Endometrial microvascular endothelial cells (primary cell): Measurements from ENCODE around the gene PTPRN2. TPM values are rescaled to one million over a fixed set of nuclear protein-coding genes. Genes with fewer than 3 reads are reported as not detected.
"Not testable (repeated sequence)": the region's sequence is repeated elsewhere in the genome, so short reads cannot be mapped to it uniquely, and the experiment has no call there.

Source experiments
- in situ Hi-C: cut with HindIII; loops from 2 replicates; pipeline ENCODE4 v1.10.0; 2017; ENCODE audit warnings: low sequenced_read_pairs, low pct_unique_long_range_greater_than_20kb; ENCODE audit errors: inconsistent ontology term
- total RNA-seq: library from RNA; depleted of rRNA; stranded (reverse); fragments of >200 nt; gene quantifications from one replicate; pipeline ENCODE4 v1.2.3, GENCODE V29; 2015; ENCODE audit errors: inconsistent ontology term

PTPRN2 gene
- total RNA-seq, 1 donor from 2014 or later = 13.3 TPM

- in situ Hi-C loops = no loop called here
These were observed 128.8 kb downstream of the PTPRN2 start for GRCh38 chr7:158458716-158459282.

GRCh38 chr7:158458096-158458495 is 129.5 kb downstream of the PTPRN2 start:
- in situ Hi-C loops = no loop called here

GRCh38 chr7:158457586-158457985 is 130.0 kb downstream of the PTPRN2 start:
- in situ Hi-C loops = not testable (repeated sequence)

- in situ Hi-C loops = no loop called here
These were observed 133.0 kb downstream of the PTPRN2 start for GRCh38 chr7:158454631-158455030.

- in situ Hi-C loops = no loop called here
These were observed 134.0 kb downstream of the PTPRN2 start for GRCh38 chr7:158453663-158454062.

- in situ Hi-C loops = no loop called here
These were observed 135.3 kb downstream of the PTPRN2 start for GRCh38 chr7:158452331-158452730.

GRCh38 chr7:158450476-158451124 is 137.0 kb downstream of the PTPRN2 start:
- in situ Hi-C loops = no loop called here

GRCh38 chr7:158449942-158450341 is 137.7 kb downstream of the PTPRN2 start:
- in situ Hi-C loops = no loop called here

GRCh38 chr7:158449266-158449665 is 138.4 kb downstream of the PTPRN2 start:
- in situ Hi-C loops = no loop called here

- in situ Hi-C loops = no loop called here
These were observed 139.1 kb downstream of the PTPRN2 start for GRCh38 chr7:158448430-158449100.

GRCh38 chr7:158447506-158448171 is 140.0 kb downstream of the PTPRN2 start:
- in situ Hi-C loops = no loop called here

GRCh38 chr7:158447151-158447505 is 140.5 kb downstream of the PTPRN2 start:
- in situ Hi-C loops = no loop called here

GRCh38 chr7:158446706-158447105 is 140.9 kb downstream of the PTPRN2 start:
- in situ Hi-C loops = no loop called here

GRCh38 chr7:158446281-158446680 is 141.3 kb downstream of the PTPRN2 start:
- in situ Hi-C loops = no loop called here

- in situ Hi-C loops = no loop called here
These were observed 142.0 kb downstream of the PTPRN2 start for GRCh38 chr7:158445421-158446175.

GRCh38 chr7:158444501-158445420 is 142.9 kb downstream of the PTPRN2 start:
- in situ Hi-C loops = no loop called here

- in situ Hi-C loops = no loop called here
These were observed 143.7 kb downstream of the PTPRN2 start for GRCh38 chr7:158443688-158444483.
